ENCODE measurements around the gene CACNA1E.

DNA sequence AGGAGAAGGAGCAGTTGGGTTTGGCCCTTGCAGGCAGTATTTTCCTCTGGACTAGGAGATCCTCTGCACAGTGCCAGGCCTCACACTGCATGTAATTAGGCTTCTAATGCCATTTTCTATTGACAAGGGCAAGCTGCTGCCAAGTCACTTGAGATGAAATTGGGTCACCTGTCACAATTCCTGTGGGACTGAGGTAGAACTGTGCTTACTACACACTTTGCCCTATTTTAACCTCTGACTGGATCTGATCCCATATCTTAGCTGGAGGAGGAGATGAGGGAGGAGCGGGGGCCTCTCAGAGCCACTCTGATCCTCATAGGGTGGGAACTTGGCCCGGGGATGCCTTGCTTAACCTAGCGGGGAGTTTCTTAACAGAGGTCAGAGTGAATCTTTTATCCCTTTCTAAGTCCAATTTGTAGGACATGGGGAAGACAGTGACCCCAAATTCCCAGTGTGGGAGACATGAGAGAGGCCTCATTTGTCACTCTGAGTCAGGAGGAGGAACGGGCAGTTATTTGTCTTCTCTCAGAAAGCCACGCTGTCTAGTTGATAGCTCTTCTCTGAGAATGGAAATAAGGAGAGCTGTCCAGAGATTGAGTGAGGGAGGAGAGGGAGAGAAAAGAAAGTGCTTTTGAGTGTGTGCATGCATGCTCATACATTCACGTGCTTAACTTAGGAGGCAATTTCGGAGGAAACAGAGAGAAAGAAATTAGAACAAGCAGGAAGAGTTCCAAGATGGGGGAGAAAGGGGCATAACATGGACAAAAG, 121.3 kb downstream of the CACNA1E start:
- TF ChIP-seq PRDM4 (CRISPR knock-in tag; IDR thresholded peaks at IDR 0.05; ENCODE audit: borderline replicate concordance) (no peak), BRCA1 (CRISPR knock-in tag; IDR thresholded peaks at IDR 0.05) (no peak), POLR2A (IDR thresholded peaks at IDR 0.05; ENCODE audit: insufficient read depth in 1 of 2, low read depth in 2 of 2, low read length in 2 of 2) (no peak), NFE2L1 (CRISPR knock-in tag; IDR thresholded peaks at IDR 0.05; ENCODE audit: borderline replicate concordance) (no peak), RAD21 (CRISPR knock-in tag; IDR thresholded peaks at IDR 0.05) (no peak), KLF13 (CRISPR knock-in tag; IDR thresholded peaks at IDR 0.05) (no peak), FOXP1 (IDR thresholded peaks at IDR 0.05) (no peak), FOXP1 (CRISPR knock-in tag; IDR thresholded peaks at IDR 0.05) (no peak), BCL6 (CRISPR knock-in tag; IDR thresholded peaks at IDR 0.05) (no peak), ZNF530 (CRISPR knock-in tag; IDR thresholded peaks at IDR 0.05; ENCODE audit: low read depth) (no peak), TAF15 (IDR thresholded peaks at IDR 0.05; ENCODE audit: low read depth, low read length, poor library complexity, severe bottlenecking) (no peak), SOX6 (IDR thresholded peaks at IDR 0.05) (no peak), SOX6 (CRISPR knock-in tag; IDR thresholded peaks at IDR 0.05) (no peak), SCMH1 (CRISPR knock-in tag; IDR thresholded peaks at IDR 0.05; ENCODE audit: borderline replicate concordance) (no peak)
- TF ChIP-seq, protein P1, sequence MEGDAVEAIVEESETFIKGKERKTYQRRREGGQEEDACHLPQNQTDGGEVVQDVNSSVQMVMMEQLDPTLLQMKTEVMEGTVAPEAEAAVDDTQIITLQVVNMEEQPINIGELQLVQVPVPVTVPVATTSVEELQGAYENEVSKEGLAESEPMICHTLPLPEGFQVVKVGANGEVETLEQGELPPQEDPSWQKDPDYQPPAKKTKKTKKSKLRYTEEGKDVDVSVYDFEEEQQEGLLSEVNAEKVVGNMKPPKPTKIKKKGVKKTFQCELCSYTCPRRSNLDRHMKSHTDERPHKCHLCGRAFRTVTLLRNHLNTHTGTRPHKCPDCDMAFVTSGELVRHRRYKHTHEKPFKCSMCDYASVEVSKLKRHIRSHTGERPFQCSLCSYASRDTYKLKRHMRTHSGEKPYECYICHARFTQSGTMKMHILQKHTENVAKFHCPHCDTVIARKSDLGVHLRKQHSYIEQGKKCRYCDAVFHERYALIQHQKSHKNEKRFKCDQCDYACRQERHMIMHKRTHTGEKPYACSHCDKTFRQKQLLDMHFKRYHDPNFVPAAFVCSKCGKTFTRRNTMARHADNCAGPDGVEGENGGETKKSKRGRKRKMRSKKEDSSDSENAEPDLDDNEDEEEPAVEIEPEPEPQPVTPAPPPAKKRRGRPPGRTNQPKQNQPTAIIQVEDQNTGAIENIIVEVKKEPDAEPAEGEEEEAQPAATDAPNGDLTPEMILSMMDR (CRISPR knock-in tag; IDR thresholded peaks at IDR 0.05) = no peak

Measured in HepG2 (cell line).